Measurements from ENCODE around the gene CBY1. TPM values are rescaled to one million over a fixed set of nuclear protein-coding genes. Genes with fewer than 3 reads are reported as not detected.

The CBY1 gene
- total RNA-seq, 1 donor from 2014 or later, result 14.1 TPM

DNA sequence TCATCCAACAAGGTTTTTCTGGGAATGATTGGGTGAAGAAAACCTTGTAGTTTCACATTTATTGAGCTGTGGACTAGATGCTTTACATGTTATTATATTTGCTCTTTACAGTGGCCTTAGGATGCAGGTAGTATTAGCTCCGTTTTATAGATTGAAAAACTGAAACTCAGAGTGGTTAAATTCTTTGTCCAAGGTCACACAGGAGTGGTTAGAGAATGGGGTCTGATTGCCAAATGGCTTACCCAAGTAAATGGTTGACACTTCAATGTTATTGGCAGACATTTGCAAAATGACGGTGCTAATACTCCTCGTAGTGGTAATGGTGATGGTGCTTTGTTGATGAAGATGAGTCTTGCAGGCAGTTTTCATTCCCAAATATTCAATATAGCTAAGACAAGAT, 51.5 kb downstream of the CBY1 start:
- H3K27me3 ChIP-seq (ENCODE audit: control insufficient read depth in 3 of 3, insufficient read depth in 3 of 3, low read length in 3 of 3), result no peaks in the 10 kb centered on the region
- H3K4me3 ChIP-seq (ENCODE audit: low read length in 3 of 3), result no peak overlapping the region
- H3K9me3 ChIP-seq (ENCODE audit: control insufficient read depth in 3 of 3, low read length in 3 of 3), result no peaks in the 10 kb centered on the region
- peaks cover 39 to 49% (median 40%) of the 10 kb centered on the region in 3 donors for H3K4me1 ChIP-seq (ENCODE audit: control insufficient read depth in 3 of 3, insufficient read depth in 3 of 3, low read length in 3 of 3)
- peaks cover 2 to 12% (median 9%) of the 10 kb centered on the region in 3 donors for H3K36me3 ChIP-seq (ENCODE audit: control insufficient read depth in 3 of 3, insufficient read depth in 3 of 3, low read length in 3 of 3)
- no peak overlapping the region for H3K9ac ChIP-seq (ENCODE audit: low read depth in 1 of 3, low read length in 3 of 3)
- no peak overlapping the region for H3K27ac ChIP-seq (ENCODE audit: low read depth, low read length)

DNA sequence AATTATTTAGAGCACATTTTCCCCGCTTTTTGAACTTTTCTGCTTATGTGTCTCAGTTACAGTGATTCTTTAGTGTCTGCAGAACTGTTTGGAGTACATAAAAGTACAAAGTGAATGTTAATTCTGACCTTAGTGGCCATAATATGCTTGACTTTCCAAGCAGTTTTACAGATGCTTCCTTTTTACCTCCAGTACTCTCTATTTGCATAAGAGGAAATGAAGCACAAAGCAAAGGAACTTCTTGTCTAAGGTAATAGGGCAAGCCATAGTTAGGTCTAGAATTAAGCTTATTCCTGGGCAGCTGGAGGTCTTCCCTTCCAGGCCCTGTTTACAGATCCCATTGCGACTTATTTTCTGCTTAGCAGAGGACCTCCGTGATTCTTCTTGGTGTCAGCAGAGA, 52.9 kb downstream of the CBY1 start:
- Histone ChIP-seq H3K27me3 (ENCODE audit: control insufficient read depth in 3 of 3, insufficient read depth in 3 of 3, low read length in 3 of 3) (no peaks in the 10 kb centered on the region), H3K9ac (ENCODE audit: low read depth in 1 of 3, low read length in 3 of 3) (no peak overlapping the region), H3K4me3 (ENCODE audit: low read length in 3 of 3) (no peak overlapping the region), H3K9me3 (ENCODE audit: control insufficient read depth in 3 of 3, low read length in 3 of 3) (no peaks in the 10 kb centered on the region), H3K36me3 (ENCODE audit: control insufficient read depth in 3 of 3, insufficient read depth in 3 of 3, low read length in 3 of 3) (peaks cover 2 to 12% (median 9%) of the 10 kb centered on the region in 3 donors), H3K27ac (ENCODE audit: low read depth, low read length) (no peak overlapping the region), H3K4me1 (ENCODE audit: control insufficient read depth in 3 of 3, insufficient read depth in 3 of 3, low read length in 3 of 3) (peaks cover 45 to 61% (median 49%) of the 10 kb centered on the region in 3 donors)

DNA sequence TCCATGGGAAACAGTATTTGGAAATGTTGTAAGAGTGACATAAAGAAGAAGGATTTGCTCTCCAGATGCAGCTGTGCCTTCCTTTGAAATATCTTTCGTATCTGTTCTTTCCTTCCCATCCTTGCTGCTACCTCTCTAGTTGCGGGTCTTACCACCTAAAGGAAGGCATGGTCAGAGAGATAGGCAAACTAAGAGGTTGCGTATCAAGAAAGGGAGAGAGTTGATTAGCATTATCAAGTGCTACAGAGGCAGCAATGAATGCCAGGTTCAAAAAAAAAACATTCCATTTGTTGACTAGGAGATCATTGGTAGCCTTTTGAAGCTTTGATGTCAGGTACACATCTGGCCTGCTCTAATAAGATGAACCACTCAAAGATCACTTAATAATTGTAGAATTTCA, 53.9 kb downstream of the CBY1 start:
- H3K4me3 ChIP-seq (ENCODE audit: low read length in 3 of 3), result no peak overlapping the region
- peaks cover 5 to 12% (median 9%) of the 10 kb centered on the region in 3 donors for H3K36me3 ChIP-seq (ENCODE audit: control insufficient read depth in 3 of 3, insufficient read depth in 3 of 3, low read length in 3 of 3)
- peaks cover 42 to 63% (median 53%) of the 10 kb centered on the region in 3 donors for H3K4me1 ChIP-seq (ENCODE audit: control insufficient read depth in 3 of 3, insufficient read depth in 3 of 3, low read length in 3 of 3)
- no peaks in the 10 kb centered on the region for H3K9me3 ChIP-seq (ENCODE audit: control insufficient read depth in 3 of 3, low read length in 3 of 3)
- no peaks in the 10 kb centered on the region for H3K27me3 ChIP-seq (ENCODE audit: control insufficient read depth in 3 of 3, insufficient read depth in 3 of 3, low read length in 3 of 3)
- no peak overlapping the region for H3K9ac ChIP-seq (ENCODE audit: low read depth in 1 of 3, low read length in 3 of 3)
- no peak overlapping the region for H3K27ac ChIP-seq (ENCODE audit: low read depth, low read length)

DNA sequence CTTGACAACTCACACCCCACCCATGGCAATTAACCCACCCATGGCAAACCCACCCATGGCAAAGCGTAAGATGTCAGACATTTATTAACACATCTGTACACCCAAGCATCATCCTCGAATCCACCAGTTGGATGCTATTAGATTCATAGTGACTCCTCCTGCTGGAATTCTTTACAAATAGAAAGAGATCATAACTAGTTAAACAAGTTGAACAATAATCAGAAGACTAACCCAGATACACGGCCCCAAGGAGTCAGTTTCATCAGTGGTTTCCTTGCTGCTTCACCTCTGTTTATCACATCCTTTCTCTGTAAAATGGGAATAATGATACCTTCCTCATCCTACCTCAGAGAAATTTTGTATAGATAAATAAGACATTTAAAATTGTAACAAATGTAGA, 54.4 kb downstream of the CBY1 start:
- no peak overlapping the region for H3K9ac ChIP-seq (ENCODE audit: low read depth in 1 of 3, low read length in 3 of 3)
- peaks cover 6 to 14% (median 11%) of the 10 kb centered on the region in 3 donors for H3K36me3 ChIP-seq (ENCODE audit: control insufficient read depth in 3 of 3, insufficient read depth in 3 of 3, low read length in 3 of 3)

DNA sequence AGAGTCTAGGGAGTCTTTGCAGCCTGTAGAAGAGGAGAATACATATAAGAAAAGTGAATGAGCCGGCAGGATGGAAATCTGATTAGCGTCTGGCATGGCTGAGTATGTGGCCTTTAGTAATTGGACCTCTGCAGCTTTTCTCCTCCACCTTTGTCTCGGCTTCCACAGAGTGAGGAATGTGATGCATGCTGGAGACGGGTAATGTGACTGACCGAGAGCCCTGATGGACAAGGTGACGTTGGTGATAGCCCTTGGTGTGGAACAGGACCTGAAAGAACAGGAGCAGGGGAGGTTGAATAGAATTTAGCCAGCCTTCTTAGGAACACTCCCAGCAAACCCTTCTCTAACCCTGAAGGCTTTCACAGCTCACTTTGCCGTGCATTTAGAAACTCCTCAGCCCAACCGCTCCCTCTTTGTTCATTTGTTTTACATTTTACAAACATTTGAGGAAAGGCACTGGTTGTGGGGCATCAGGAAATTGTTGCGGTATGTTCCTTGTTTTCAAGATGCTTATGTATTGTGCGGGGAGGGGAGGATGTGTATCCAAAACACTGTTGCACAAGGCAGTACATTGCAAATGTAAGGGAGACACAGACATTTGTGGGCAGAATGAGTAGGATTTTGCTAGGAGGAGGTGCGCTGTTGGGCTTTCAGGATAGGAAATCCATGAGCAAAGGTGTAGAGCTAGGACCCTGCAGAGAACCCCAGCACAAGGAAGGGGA, 56.2 kb downstream of the CBY1 start:
- peaks cover 24 to 31% (median 29%) of the 10 kb centered on the region in 3 donors for H3K36me3 ChIP-seq (ENCODE audit: control insufficient read depth in 3 of 3, insufficient read depth in 3 of 3, low read length in 3 of 3)
- H3K4me1 ChIP-seq (ENCODE audit: control insufficient read depth in 3 of 3, insufficient read depth in 3 of 3, low read length in 3 of 3), result peaks cover 30 to 56% (median 46%) of the 10 kb centered on the region in 3 donors

More for the DNA sequence above, 54.4 kb downstream of the CBY1 start:
- Histone ChIP-seq H3K9me3 (ENCODE audit: control insufficient read depth in 3 of 3, low read length in 3 of 3) (no peaks in the 10 kb centered on the region), H3K27ac (ENCODE audit: low read depth, low read length) (no peak overlapping the region), H3K4me1 (ENCODE audit: control insufficient read depth in 3 of 3, insufficient read depth in 3 of 3, low read length in 3 of 3) (peaks cover 42 to 68% (median 57%) of the 10 kb centered on the region in 3 donors), H3K27me3 (ENCODE audit: control insufficient read depth in 3 of 3, insufficient read depth in 3 of 3, low read length in 3 of 3) (no peaks in the 10 kb centered on the region), H3K4me3 (ENCODE audit: low read length in 3 of 3) (no peak overlapping the region)

DNA sequence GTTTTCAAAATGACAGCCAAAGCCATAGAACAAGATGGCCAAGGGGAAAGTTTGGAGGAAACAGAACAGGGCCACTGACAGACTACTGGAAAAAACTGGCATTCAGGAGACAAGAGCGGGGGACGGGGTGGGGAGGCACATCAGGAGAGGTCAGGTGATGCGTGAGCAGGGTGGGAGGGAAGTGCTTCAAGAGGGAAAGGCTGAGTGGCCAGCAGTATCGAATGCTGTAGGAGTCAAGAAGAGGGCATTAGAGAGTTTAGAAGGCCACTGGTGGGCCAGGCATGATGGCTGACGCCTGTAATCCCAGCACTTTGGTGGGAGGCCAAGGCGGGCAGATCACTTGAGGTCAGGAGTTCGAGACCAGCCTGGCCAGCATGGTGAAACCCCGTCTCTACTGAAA, 57.5 kb downstream of the CBY1 start:
- no peak overlapping the region for H3K27ac ChIP-seq (ENCODE audit: low read depth, low read length)
- H3K4me3 ChIP-seq (ENCODE audit: low read length in 3 of 3), result no peak overlapping the region
- H3K36me3 ChIP-seq (ENCODE audit: control insufficient read depth in 3 of 3, insufficient read depth in 3 of 3, low read length in 3 of 3), result peaks cover 24 to 34% (median 32%) of the 10 kb centered on the region in 3 donors
- H3K9ac ChIP-seq (ENCODE audit: low read depth in 1 of 3, low read length in 3 of 3), result no peak overlapping the region
- H3K4me1 ChIP-seq (ENCODE audit: control insufficient read depth in 3 of 3, insufficient read depth in 3 of 3, low read length in 3 of 3), result peaks cover 22 to 49% (median 40%) of the 10 kb centered on the region in 3 donors
- H3K9me3 ChIP-seq (ENCODE audit: control insufficient read depth in 3 of 3, low read length in 3 of 3), result no peaks in the 10 kb centered on the region
- no peaks in the 10 kb centered on the region for H3K27me3 ChIP-seq (ENCODE audit: control insufficient read depth in 3 of 3, insufficient read depth in 3 of 3, low read length in 3 of 3)

More for the DNA sequence above, 56.2 kb downstream of the CBY1 start:
- Histone ChIP-seq H3K9me3 (ENCODE audit: control insufficient read depth in 3 of 3, low read length in 3 of 3) (no peaks in the 10 kb centered on the region), H3K9ac (ENCODE audit: low read depth in 1 of 3, low read length in 3 of 3) (peak overlapping the region in 2 of 3 donors; percentile 32 to 33), H3K27me3 (ENCODE audit: control insufficient read depth in 3 of 3, insufficient read depth in 3 of 3, low read length in 3 of 3) (no peaks in the 10 kb centered on the region), H3K27ac (ENCODE audit: low read depth, low read length) (no peak overlapping the region), H3K4me3 (ENCODE audit: low read length in 3 of 3) (peak overlapping the region in 1 of 3 donors; percentile 17)

DNA sequence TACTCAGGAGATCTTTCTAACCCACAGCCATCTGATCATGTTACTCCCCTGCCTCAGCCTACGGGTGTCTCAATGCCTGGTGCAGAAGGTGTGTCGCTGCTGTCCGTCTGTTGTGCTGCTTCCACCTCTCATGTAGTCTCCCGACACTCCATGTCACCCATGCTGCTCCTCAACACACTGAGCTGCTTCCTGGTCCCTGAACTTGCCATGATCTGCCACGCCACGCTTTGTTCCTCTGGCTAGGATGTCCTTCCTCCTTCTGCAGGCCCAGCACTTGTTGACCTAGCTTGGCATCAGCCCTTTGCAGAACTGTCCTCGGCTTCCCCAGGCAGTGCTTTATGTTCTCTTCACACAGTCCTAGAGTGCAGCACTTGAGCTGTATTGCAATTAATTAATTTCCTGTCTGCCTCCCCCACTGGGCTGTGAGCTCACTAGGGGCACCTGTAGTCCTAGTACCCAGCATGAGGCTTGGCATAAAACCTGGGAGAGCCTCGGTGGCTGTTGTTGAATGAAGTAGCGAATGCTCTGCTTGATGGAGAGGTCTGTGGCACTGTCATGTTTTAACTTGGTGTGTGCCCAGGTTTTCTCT, 58.8 kb downstream of the CBY1 start:
- peak overlapping the region in 1 of 3 donors; percentile 40 for H3K9ac ChIP-seq (ENCODE audit: low read depth in 1 of 3, low read length in 3 of 3)
- peak overlapping the region in 1 of 3 donors; percentile 41 for H3K4me3 ChIP-seq (ENCODE audit: low read length in 3 of 3)
- H3K36me3 ChIP-seq (ENCODE audit: control insufficient read depth in 3 of 3, insufficient read depth in 3 of 3, low read length in 3 of 3), result peaks cover 24 to 33% (median 28%) of the 10 kb centered on the region in 3 donors
- H3K9me3 ChIP-seq (ENCODE audit: control insufficient read depth in 3 of 3, low read length in 3 of 3), result no peaks in the 10 kb centered on the region
- H3K27ac ChIP-seq (ENCODE audit: low read depth, low read length), result peak overlapping the region; percentile 26
- H3K27me3 ChIP-seq (ENCODE audit: control insufficient read depth in 3 of 3, insufficient read depth in 3 of 3, low read length in 3 of 3), result no peaks in the 10 kb centered on the region
- peaks cover 22 to 45% (median 40%) of the 10 kb centered on the region in 3 donors for H3K4me1 ChIP-seq (ENCODE audit: control insufficient read depth in 3 of 3, insufficient read depth in 3 of 3, low read length in 3 of 3)

DNA sequence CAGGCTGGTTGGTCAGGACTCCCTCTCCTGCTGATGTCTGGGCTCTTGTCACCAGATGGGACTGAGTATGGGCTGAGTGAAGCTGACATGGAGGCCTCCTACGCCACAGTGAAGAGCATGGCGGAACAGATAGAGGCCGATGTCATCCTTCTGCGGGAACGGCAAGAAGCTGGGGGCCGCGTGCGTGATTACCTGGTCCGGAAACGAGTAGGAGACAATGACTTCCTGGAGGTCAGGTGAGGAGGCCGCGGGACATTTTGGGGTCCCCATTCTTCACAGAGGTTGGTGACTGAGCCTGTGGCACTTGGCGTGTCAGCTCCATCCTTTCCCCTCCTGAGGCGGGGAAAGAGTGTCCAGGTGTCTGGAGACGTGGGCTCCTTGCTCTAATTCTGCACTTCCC, 59.4 kb downstream of the CBY1 start:
- no peaks in the 10 kb centered on the region for H3K9me3 ChIP-seq (ENCODE audit: control insufficient read depth in 3 of 3, low read length in 3 of 3)
- no peak overlapping the region for H3K27ac ChIP-seq (ENCODE audit: low read depth, low read length)

DNA sequence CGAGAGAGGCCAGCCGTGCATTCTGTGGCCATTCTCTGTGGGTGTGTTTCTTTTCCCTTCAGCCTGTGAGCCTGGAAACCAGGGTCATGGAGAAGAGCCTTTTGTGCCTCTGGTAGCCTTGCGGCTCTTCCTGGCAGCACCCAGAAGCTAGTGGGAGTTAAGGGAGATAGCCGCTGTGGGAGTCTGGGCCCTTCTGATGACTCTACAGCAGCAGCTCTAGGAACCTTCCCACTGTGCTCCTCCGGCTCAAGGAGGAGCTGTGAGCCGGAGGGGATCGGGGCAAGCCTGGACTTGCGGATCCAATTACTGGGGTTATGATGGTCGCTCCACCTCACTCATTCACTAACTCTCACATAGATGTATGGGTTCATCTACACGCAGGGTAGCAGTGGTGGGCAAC, 59.8 kb downstream of the CBY1 start:
- no peak overlapping the region for H3K27ac ChIP-seq (ENCODE audit: low read depth, low read length)
- peaks cover 22 to 45% (median 40%) of the 10 kb centered on the region in 3 donors for H3K4me1 ChIP-seq (ENCODE audit: control insufficient read depth in 3 of 3, insufficient read depth in 3 of 3, low read length in 3 of 3)
- no peak overlapping the region for H3K9ac ChIP-seq (ENCODE audit: low read depth in 1 of 3, low read length in 3 of 3)
- H3K36me3 ChIP-seq (ENCODE audit: control insufficient read depth in 3 of 3, insufficient read depth in 3 of 3, low read length in 3 of 3), result peaks cover 24 to 33% (median 25%) of the 10 kb centered on the region in 3 donors
- no peak overlapping the region for H3K4me3 ChIP-seq (ENCODE audit: low read length in 3 of 3)
- no peaks in the 10 kb centered on the region for H3K27me3 ChIP-seq (ENCODE audit: control insufficient read depth in 3 of 3, insufficient read depth in 3 of 3, low read length in 3 of 3)
- no peaks in the 10 kb centered on the region for H3K9me3 ChIP-seq (ENCODE audit: control insufficient read depth in 3 of 3, low read length in 3 of 3)

More for the DNA sequence above, 59.4 kb downstream of the CBY1 start:
- Histone ChIP-seq H3K36me3 (ENCODE audit: control insufficient read depth in 3 of 3, insufficient read depth in 3 of 3, low read length in 3 of 3) (peaks cover 24 to 32% (median 25%) of the 10 kb centered on the region in 3 donors), H3K4me3 (ENCODE audit: low read length in 3 of 3) (no peak overlapping the region), H3K4me1 (ENCODE audit: control insufficient read depth in 3 of 3, insufficient read depth in 3 of 3, low read length in 3 of 3) (peaks cover 22 to 45% (median 40%) of the 10 kb centered on the region in 3 donors), H3K9ac (ENCODE audit: low read depth in 1 of 3, low read length in 3 of 3) (no peak overlapping the region), H3K27me3 (ENCODE audit: control insufficient read depth in 3 of 3, insufficient read depth in 3 of 3, low read length in 3 of 3) (no peaks in the 10 kb centered on the region)

DNA sequence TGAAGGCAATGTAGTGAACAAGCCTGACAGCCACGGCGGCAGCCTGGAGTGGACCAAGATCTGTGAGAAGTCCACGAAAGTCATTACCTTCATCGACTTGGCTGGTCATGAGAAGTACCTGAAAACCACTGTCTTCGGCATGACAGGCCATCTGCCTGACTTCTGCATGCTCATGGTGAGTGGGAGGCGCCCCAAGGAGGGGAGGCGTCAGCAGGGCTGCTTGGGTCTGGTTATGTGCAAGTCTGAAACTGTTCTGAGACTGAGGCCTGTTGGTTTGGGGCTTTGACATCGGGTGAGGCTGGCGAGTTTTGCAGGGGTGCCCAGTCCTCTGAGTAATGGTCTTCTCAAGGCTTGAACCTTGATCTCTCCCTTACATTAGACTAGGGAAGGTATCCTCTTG, 60.4 kb downstream of the CBY1 start:
- no peaks in the 10 kb centered on the region for H3K27me3 ChIP-seq (ENCODE audit: control insufficient read depth in 3 of 3, insufficient read depth in 3 of 3, low read length in 3 of 3)
- H3K36me3 ChIP-seq (ENCODE audit: control insufficient read depth in 3 of 3, insufficient read depth in 3 of 3, low read length in 3 of 3), result peaks cover 28 to 37% (median 29%) of the 10 kb centered on the region in 3 donors
- peaks cover 22 to 45% (median 40%) of the 10 kb centered on the region in 3 donors for H3K4me1 ChIP-seq (ENCODE audit: control insufficient read depth in 3 of 3, insufficient read depth in 3 of 3, low read length in 3 of 3)
- no peak overlapping the region for H3K4me3 ChIP-seq (ENCODE audit: low read length in 3 of 3)
- H3K9me3 ChIP-seq (ENCODE audit: control insufficient read depth in 3 of 3, low read length in 3 of 3), result no peaks in the 10 kb centered on the region
- peak overlapping the region in 1 of 3 donors; percentile 8 for H3K9ac ChIP-seq (ENCODE audit: low read depth in 1 of 3, low read length in 3 of 3)
- H3K27ac ChIP-seq (ENCODE audit: low read depth, low read length), result no peak overlapping the region

Data from skeletal muscle tissue (tissue), 4 donors.